Neural progenitor cell (in vitro differentiated cells): ENCODE measurements around the gene NF1.
"Not testable (repeated sequence)": the region's sequence is repeated elsewhere in the genome, so short reads cannot be mapped to it uniquely, and the experiment has no call there.

ENCODE experiments used
- EZH2 ChIP-seq: fragments of 200-600 bp; sonication (generic); IDR thresholded peaks from 2 replicates; pipeline ENCODE4 v1.6.1; 2017; ENCODE audit warnings: antibody characterized with exemption, mild to moderate bottlenecking, moderate library complexity
- EZH2phosphoT487 ChIP-seq: fragments of 200-600 bp; sonication (generic); IDR thresholded peaks from 2 replicates; pipeline ENCODE4 v1.6.1; 2017; ENCODE audit warnings: antibody characterized with exemption
- TF ChIP-seq, protein P1 (sequence below): fragments of 200-600 bp; sonication (generic); IDR thresholded peaks from 2 replicates; pipeline ENCODE4 v1.5.1; 2017; ENCODE audit warnings: antibody characterized with exemption, mild to moderate bottlenecking

DNA sequence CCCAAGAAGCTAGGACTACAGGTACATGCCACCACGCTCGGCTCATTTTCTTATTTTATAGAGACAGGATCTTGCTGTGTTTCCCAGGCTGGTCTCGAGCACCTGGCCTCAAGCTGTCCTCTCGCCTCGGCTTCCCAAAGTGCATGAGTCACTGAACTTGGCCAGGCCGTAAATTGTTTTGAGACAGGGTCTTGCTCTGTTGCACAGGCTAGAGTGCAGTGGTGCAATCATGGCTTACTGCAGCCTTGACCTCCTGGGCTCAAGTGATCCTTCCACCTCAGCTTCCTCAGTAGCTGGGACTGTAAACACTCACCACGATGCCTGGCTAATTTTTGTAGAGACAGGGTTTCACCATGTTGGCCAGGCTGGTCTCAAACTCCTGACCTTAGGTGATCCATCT, 18.6 kb downstream of the NF1 start:
- TF ChIP-seq, protein P1, sequence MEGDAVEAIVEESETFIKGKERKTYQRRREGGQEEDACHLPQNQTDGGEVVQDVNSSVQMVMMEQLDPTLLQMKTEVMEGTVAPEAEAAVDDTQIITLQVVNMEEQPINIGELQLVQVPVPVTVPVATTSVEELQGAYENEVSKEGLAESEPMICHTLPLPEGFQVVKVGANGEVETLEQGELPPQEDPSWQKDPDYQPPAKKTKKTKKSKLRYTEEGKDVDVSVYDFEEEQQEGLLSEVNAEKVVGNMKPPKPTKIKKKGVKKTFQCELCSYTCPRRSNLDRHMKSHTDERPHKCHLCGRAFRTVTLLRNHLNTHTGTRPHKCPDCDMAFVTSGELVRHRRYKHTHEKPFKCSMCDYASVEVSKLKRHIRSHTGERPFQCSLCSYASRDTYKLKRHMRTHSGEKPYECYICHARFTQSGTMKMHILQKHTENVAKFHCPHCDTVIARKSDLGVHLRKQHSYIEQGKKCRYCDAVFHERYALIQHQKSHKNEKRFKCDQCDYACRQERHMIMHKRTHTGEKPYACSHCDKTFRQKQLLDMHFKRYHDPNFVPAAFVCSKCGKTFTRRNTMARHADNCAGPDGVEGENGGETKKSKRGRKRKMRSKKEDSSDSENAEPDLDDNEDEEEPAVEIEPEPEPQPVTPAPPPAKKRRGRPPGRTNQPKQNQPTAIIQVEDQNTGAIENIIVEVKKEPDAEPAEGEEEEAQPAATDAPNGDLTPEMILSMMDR, result not testable (repeated sequence)
- TF ChIP-seq EZH2, EZH2phosphoT487: not testable (repeated sequence)
